Fibroblast of lung (primary cell): ENCODE data around the gene RFPL1. TPM values are rescaled to one million over a fixed set of nuclear protein-coding genes. Genes with fewer than 3 reads are reported as not detected.

Experiments used
- DNase-seq, 2 donors: peaks; one replicate each; pipeline versions ENCODE4 v3.0.0 to v3.0.0-alpha.2; 2010; ENCODE audit warnings: low read depth in 2 of 2
- H2AFZ ChIP-seq: 2 replicates; pipeline ENCODE4 v1.5.1; 2012; ENCODE audit warnings: low read length, control low read depth, inconsistent platforms
- H3K27ac ChIP-seq: 2 replicates; pipeline ENCODE4 v1.5.1; 2011; ENCODE audit warnings: low read length, control low read depth; ENCODE audit not compliant: insufficient read depth
- H3K27me3 ChIP-seq: 2 replicates; pipeline ENCODE4 v1.5.1; 2011; ENCODE audit warnings: mild to moderate bottlenecking, low read length; ENCODE audit not compliant: control insufficient read depth, insufficient read depth
- H3K36me3 ChIP-seq: 2 replicates; pipeline ENCODE4 v1.5.1; 2011; ENCODE audit warnings: low read length; ENCODE audit not compliant: control insufficient read depth, insufficient read depth
- H3K4me1 ChIP-seq: 2 replicates; pipeline ENCODE4 v1.5.1; 2011; ENCODE audit warnings: low read length; ENCODE audit not compliant: control insufficient read depth, insufficient read depth; ENCODE audit errors: extremely low read depth
- H3K4me2 ChIP-seq: 2 replicates; pipeline ENCODE4 v1.5.1; 2011; ENCODE audit warnings: low read length, control low read depth; ENCODE audit not compliant: insufficient read depth; ENCODE audit errors: extremely low read depth
- H3K4me3 ChIP-seq, 4 experiments: fragments of 200-600 bp in 1 of 4; sonication (generic) in 1 of 4; replicated peaks in 1 of 4; 2 replicates each; pipeline ENCODE4 v1.5.1; 2011 to 2016; ENCODE audit warnings: low read length in 4 of 4, low read depth in 3 of 4, mild to moderate bottlenecking in 3 of 4, control low read depth in 2 of 4, inconsistent platforms in 1 of 4, mixed read lengths in 1 of 4; ENCODE audit not compliant: insufficient read depth in 1 of 4; ENCODE audit errors: control extremely low read depth in 1 of 4
- H3K79me2 ChIP-seq: 2 replicates; pipeline ENCODE4 v1.5.1; 2012; ENCODE audit warnings: mild to moderate bottlenecking, low read length, inconsistent platforms; ENCODE audit not compliant: control insufficient read depth, insufficient read depth
- H3K9ac ChIP-seq: 2 replicates; pipeline ENCODE4 v1.5.1; 2011; ENCODE audit warnings: mild to moderate bottlenecking, low read length, control low read depth; ENCODE audit not compliant: insufficient read depth
- H3K9me3 ChIP-seq: 2 replicates; pipeline ENCODE4 v1.5.1; 2012; ENCODE audit warnings: low read depth, low read length; ENCODE audit not compliant: control insufficient read depth, insufficient read depth
- H4K20me1 ChIP-seq: 2 replicates; pipeline ENCODE4 v1.5.1; 2011; ENCODE audit warnings: low read length; ENCODE audit not compliant: control insufficient read depth, insufficient read depth; ENCODE audit errors: extremely low read depth
- EZH2 ChIP-seq: IDR thresholded peaks from 2 replicates; pipeline ENCODE4 v1.5.1; 2012; ENCODE audit warnings: low read length, control low read depth, mild to moderate bottlenecking; ENCODE audit errors: missing control alignments
- polyA plus RNA-seq, 2 donors: library from polyadenylated mRNA; depleted of rRNA in 1 of 2; stranded (reverse) in 1 of 2; unstranded in 1 of 2; fragments of >200 nt; gene quantifications; 2 replicates each; pipeline ENCODE4 v1.2.1, GENCODE V29; 2011 to 2012; ENCODE audit warnings: missing spikeins in 1 of 2
- total RNA-seq: library from RNA; depleted of rRNA; stranded (reverse); fragments of >200 nt; gene quantifications from 2 replicates; pipeline ENCODE4 v1.2.1, GENCODE V29; 2014
- TF ChIP-seq, protein P1 (sequence below), 2 donors: IDR thresholded peaks in 1 of 2; conservative IDR thresholded peaks in 1 of 2; 1 replicate in 1 of 2; 2 replicates in 1 of 2; pipeline ENCODE4 v1.5.1; 2011 to 2012; ENCODE audit warnings: low read length in 2 of 2, control low read depth in 1 of 2, inconsistent platforms in 1 of 2, low read depth in 1 of 2, mild to moderate bottlenecking in 1 of 2

The RFPL1 gene
- total and polyA plus RNA-seq, 2 donors (not counting 1 experiment from before 2014, with no cell fraction given), result not detected

GRCh38 chr22:29477723-29478318 lies 39.4 kb downstream of the RFPL1 start:
- H3K27me3 ChIP-seq, result peaks cover 38% of the 10 kb centered on the region
- no peak for DNase-seq

GRCh38 chr22:29478326-29479276 lies 40.2 kb downstream of the RFPL1 start:
- H4K20me1 ChIP-seq, result no peaks in the 10 kb centered on the region
- TF ChIP-seq EZH2, result no peak
- TF ChIP-seq, protein P1, sequence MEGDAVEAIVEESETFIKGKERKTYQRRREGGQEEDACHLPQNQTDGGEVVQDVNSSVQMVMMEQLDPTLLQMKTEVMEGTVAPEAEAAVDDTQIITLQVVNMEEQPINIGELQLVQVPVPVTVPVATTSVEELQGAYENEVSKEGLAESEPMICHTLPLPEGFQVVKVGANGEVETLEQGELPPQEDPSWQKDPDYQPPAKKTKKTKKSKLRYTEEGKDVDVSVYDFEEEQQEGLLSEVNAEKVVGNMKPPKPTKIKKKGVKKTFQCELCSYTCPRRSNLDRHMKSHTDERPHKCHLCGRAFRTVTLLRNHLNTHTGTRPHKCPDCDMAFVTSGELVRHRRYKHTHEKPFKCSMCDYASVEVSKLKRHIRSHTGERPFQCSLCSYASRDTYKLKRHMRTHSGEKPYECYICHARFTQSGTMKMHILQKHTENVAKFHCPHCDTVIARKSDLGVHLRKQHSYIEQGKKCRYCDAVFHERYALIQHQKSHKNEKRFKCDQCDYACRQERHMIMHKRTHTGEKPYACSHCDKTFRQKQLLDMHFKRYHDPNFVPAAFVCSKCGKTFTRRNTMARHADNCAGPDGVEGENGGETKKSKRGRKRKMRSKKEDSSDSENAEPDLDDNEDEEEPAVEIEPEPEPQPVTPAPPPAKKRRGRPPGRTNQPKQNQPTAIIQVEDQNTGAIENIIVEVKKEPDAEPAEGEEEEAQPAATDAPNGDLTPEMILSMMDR (conservative IDR thresholded peaks at IDR 0.05 in 1 of 2, IDR thresholded peaks at IDR 0.05 in 1 of 2; ENCODE audit: low read depth in 1 of 2, low read length in 2 of 2), result no peak
- DNase-seq, result no peak
- peaks cover 38% of the 10 kb centered on the region for H3K27me3 ChIP-seq
- no peak overlapping the region for H3K9ac ChIP-seq
- H3K9me3 ChIP-seq, result no peaks in the 10 kb centered on the region
- no peaks in the 10 kb centered on the region for H3K79me2 ChIP-seq
- H3K4me2 ChIP-seq, result no peak overlapping the region
- H3K4me3 ChIP-seq, result no peak overlapping the region
- no peak overlapping the region for H2AFZ ChIP-seq
- H3K4me1 ChIP-seq, result no peaks in the 10 kb centered on the region
- no peaks in the 10 kb centered on the region for H3K36me3 ChIP-seq
- H3K27ac ChIP-seq, result no peak overlapping the region

More at GRCh38 chr22:29477723-29478318, 39.4 kb downstream of the RFPL1 start:
- H3K4me1 ChIP-seq, result no peaks in the 10 kb centered on the region
- no peak overlapping the region for H3K4me2 ChIP-seq
- H3K36me3 ChIP-seq, result no peaks in the 10 kb centered on the region
- no peaks in the 10 kb centered on the region for H3K9me3 ChIP-seq
- no peaks in the 10 kb centered on the region for H3K79me2 ChIP-seq
- H4K20me1 ChIP-seq, result no peaks in the 10 kb centered on the region
- TF ChIP-seq, protein P1 (conservative IDR thresholded peaks at IDR 0.05 in 1 of 2, IDR thresholded peaks at IDR 0.05 in 1 of 2; ENCODE audit: low read depth in 1 of 2, low read length in 2 of 2), result no peak
- TF ChIP-seq EZH2, result no peak
- H3K4me3 ChIP-seq, result no peak overlapping the region
- H3K9ac ChIP-seq, result no peak overlapping the region
- H3K27ac ChIP-seq, result no peak overlapping the region
- no peak overlapping the region for H2AFZ ChIP-seq
